Effector CD4-positive, alpha-beta T cell (primary cell): ENCODE measurements around the gene IFI16.
"Not testable (repeated sequence)": the region's sequence is repeated elsewhere in the genome, so short reads cannot be mapped to it uniquely, and the experiment has no call there.

ENCODE experiments used
- DNase-seq: peaks from one replicate; pipeline ENCODE4 v3.0.0-alpha.2; 2020

The IFI16 gene

GRCh38 chr1:159008744-159009188 lies 941 bp upstream of the IFI16 start:
- peak; percentile 36 for DNase-seq

- DNase-seq = no peak
Observed at GRCh38 chr1:159009287-159009686, 420 bp upstream of the IFI16 start.

- no peak for DNase-seq
Observed at GRCh38 chr1:159010391-159010790, 684 bp downstream of the IFI16 start.

GRCh38 chr1:159011001-159011400 lies 1.3 kb downstream of the IFI16 start:
- not testable (repeated sequence) for DNase-seq

GRCh38 chr1:159011751-159012150 lies 2.0 kb downstream of the IFI16 start:
- DNase-seq = no peak

GRCh38 chr1:159012495-159012894 lies 2.8 kb downstream of the IFI16 start:
- peak; percentile 35 for DNase-seq

- no peak for DNase-seq
Observed at GRCh38 chr1:159014003-159014571, 4.4 kb downstream of the IFI16 start.

GRCh38 chr1:159014851-159015250 lies 5.1 kb downstream of the IFI16 start:
- DNase-seq = no peak

GRCh38 chr1:159015440-159015909 lies 5.8 kb downstream of the IFI16 start:
- peak; percentile 59 for DNase-seq

GRCh38 chr1:159023723-159024122 lies 14.0 kb downstream of the IFI16 start:
- DNase-seq = no peak

GRCh38 chr1:159025043-159025442 lies 15.3 kb downstream of the IFI16 start:
- DNase-seq = no peak

- not testable (repeated sequence) for DNase-seq
Observed at GRCh38 chr1:159026841-159027240, 17.1 kb downstream of the IFI16 start.

GRCh38 chr1:159030311-159030710 lies 20.6 kb downstream of the IFI16 start:
- DNase-seq = no peak

- DNase-seq = no peak
Observed at GRCh38 chr1:159030877-159031447, 21.3 kb downstream of the IFI16 start.

- no peak for DNase-seq
Observed at GRCh38 chr1:159040206-159040605, 30.5 kb downstream of the IFI16 start.

GRCh38 chr1:159040893-159041724 lies 31.4 kb downstream of the IFI16 start:
- no peak for DNase-seq

- DNase-seq = not testable (repeated sequence)
Observed at GRCh38 chr1:159046486-159046885, 36.8 kb downstream of the IFI16 start.

- DNase-seq = no peak
Observed at GRCh38 chr1:159051436-159051835, 41.7 kb downstream of the IFI16 start.

GRCh38 chr1:159054427-159054826 lies 44.7 kb downstream of the IFI16 start:
- no peak for DNase-seq

- DNase-seq = no peak
Observed at GRCh38 chr1:159055181-159055641, 45.5 kb downstream of the IFI16 start.

GRCh38 chr1:159056069-159056698 lies 46.5 kb downstream of the IFI16 start:
- DNase-seq = no peak

- no peak for DNase-seq
Observed at GRCh38 chr1:159058751-159059150, 49.0 kb downstream of the IFI16 start.

GRCh38 chr1:159065106-159065505 lies 55.4 kb downstream of the IFI16 start:
- no peak for DNase-seq
